Activated CD4-positive, alpha-beta T cell treated with anti-CD3 and anti-CD28 coated beads, Interleukin-2, Interleukin-6, amounts not matched to agents 100 ng/mL and 50 ng/mL, durations not matched to agents 16 hours and 8 hours (primary cell): Measurements from ENCODE around the gene HSDL1.

Experiments used
- DNase-seq: peaks from one replicate; pipeline ENCODE4 v3.0.0-alpha.2; 2020

The HSDL1 gene

DNA sequence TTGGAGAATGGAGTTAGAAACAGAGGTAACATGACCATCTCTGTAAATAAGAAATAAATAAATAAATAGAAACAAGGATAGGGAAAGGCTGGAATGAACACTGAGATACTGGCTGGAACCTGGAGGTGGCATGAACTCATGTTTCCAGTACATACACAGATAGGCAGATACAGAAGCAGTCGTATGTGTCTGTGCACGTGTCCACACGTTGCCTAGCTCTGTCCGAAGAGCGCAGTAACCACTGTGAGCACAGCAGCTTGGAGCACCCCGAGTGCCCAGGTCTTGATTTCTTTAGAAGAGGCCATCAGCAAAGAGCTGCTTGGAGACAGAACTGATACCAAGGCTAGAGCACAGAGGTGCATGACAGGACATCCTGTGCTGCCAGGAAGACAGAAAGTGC, 65.3 kb downstream of the HSDL1 start:
- DNase-seq: no peak

DNA sequence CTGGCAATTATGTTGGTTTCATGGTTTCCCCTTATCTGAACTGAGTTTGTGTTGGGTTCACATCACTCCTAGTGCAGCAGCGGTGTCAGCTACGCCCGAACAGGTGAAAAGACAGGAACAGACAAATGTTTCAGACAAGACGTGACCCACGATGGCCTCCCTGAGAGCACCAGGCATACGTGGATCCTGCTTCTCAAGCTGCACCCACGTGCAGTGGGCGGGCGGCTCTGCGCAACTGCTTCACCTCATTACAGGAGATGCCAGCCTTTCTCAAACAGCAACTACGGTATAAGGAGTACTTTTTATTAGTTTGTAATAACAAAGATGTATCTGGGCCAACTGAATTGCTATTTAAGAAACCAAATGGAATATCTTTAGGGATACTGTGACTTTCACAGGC, 69.6 kb downstream of the HSDL1 start:
- no peak for DNase-seq

DNA sequence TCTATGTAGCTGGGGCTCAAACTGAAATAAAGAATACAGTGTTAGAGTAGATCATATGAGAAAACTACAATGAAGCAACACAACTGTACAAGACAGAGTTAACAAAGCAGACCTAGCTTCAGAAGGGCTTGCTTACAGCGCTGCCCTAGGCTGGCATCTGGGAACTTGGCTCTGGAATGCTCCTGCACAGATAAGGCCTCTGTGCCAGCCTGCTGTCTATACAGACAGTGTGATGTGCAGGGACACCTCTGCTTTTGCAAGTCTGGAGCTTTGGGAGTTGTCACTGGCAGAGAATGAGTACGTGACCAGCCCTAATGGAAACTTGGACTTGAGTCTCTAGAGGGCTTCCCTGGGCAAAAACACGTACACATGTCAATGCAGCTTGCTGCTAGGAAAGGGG, 70.3 kb downstream of the HSDL1 start:
- DNase-seq: no peak
